Measurements from ENCODE around the gene ANKRD24.
"Not testable (repeated sequence)": the region's sequence is repeated elsewhere in the genome, so short reads cannot be mapped to it uniquely, and the experiment has no call there.

The ANKRD24 gene

GRCh38 chr19:4174213-4174894 is 8.1 kb upstream of the ANKRD24 start:
- no peak for DNase-seq

DNA sequence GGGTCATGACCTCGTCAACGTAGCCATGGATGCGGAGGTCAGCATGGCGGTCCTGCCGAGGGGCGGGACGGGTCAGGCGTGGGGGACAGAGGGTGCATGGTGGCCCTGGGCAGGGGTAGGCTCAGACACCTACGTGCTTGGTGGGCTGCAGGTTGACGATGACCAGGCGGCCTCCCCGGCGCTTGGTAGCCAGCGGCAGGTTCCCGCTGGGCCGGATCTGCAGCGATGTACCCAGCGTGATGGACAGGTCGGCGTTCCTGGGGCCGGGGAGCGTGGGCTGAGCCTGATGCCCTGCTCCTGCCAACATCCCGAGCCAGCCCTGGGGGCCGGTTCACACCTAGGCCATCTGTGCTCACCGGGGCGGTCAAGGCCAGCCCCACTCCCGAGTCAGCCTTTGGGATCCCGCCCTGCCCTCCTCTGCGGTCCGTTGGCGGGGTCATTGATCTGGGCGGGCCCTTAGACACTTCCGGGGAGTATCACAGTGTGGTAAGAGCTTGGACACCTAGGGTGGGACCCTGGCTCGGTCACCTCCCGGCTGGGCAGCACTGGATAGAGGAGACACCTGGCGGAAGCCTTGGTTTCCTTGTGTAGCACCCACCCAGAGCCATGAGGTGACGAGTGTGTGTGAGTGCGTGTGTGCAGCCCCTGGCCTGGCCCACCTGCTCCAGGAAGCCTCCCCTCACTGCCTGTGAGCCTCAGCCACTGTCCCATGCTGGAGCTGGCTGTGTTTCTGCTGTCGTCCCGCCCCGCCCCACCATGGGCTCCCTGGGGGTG is 7.4 kb upstream of the ANKRD24 start:
- DNase-seq = no peak

- DNase-seq = no peak
Observed at GRCh38 chr19:4175669-4175931, 6.9 kb upstream of the ANKRD24 start.

- no peak for DNase-seq
Observed at GRCh38 chr19:4177146-4177545, 5.3 kb upstream of the ANKRD24 start.

- no peak for DNase-seq
Observed at GRCh38 chr19:4178990-4179389, 3.5 kb upstream of the ANKRD24 start.

DNA sequence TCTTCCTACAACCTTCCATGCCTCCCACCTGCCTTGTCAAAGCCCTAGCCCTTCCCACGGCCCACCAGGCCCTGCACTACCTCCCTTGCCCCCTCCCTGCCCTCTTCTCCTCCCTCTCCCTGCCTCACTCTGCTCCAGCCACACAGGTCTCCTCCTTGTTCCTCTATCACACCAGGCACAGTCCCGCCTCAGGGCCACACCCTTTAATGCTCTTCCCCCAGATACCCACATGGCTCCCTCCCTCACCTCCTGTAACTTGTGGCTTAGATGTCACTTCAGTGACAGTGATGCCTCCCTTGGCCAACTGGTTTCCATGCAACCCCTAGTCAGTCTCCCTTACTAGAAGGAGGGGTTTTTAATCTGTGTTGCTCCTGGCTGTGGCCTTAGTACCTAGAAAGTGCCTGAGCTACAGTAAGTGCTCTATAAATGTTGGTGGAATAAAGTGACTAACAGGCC is 1.4 kb upstream of the ANKRD24 start:
- DNase-seq = no peak

- no peak for DNase-seq
Observed at GRCh38 chr19:4183967-4184717, 1.7 kb downstream of the ANKRD24 start.

DNA sequence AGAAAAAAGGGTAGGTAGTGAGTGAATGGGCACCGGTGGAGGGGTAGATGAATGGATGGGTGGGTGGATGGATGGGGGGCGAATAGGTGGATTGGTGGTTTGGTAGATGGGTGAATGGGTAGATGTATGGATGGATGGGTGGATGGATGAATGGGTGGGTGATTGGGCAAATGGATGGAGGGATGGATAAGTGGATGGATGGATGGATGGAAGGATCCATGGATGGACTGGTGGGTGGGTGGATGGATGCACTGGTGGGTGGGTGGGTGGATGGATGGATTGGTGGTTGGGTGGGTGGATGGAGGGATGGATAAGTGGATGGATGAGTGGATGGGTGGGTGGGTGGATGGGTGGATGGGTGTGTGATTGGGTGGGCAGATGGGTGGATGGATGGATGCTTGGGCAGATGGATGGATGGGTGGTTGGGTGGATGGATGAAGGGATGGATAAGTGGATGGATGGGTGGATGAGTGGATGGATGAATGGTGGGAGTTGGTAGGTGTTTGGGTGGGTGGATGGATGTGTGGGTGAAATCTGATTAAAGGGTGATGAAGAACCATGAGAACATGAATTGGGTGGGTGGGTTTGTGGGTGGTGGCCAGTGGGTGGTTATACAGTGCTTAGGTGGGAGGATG is 2.3 kb downstream of the ANKRD24 start:
- no peak for DNase-seq

- no peak for DNase-seq
Observed at GRCh38 chr19:4185413-4186086, 3.1 kb downstream of the ANKRD24 start.

DNA sequence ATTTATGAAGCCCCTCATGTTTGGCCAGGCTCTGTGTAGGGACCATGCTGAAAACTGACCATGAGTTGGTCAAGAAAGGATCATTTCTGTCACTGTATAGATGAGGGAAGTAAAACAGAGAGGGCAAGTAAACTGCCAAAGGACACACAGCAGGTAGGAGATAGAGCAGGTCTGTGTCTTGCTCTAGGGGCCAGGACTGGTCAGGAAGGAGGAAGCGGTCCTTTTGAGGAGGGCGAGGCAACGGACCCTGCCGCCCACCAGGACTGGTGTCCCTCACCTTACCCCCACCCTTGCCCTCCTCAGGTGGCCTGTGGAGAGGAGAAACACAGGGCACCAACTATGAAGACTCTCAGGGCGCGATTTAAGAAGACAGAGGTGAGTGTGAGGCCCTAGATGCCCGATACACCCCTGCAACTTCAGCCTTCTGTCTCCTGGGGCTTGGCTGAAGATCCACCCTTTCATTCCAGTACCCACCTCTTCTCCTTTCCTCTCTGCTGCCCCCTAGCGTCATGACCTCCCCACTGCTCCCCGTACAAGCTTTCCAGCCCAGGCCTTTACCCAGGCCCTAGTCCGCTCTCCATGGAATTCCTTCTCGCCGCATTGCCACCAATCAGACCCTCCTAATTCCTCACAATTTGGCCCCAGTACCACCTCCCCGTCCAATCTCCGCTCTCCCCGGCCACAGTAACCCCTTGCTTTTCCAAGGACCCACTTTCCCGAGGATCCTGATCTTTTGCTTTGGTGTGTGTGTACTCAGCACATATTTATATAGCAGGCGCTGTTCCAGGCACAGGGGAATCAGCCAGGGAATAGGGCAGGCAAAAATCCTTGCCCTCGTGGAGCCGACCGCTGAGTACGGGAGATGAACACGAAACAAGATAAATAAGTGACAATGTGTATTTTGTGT is 3.9 kb downstream of the ANKRD24 start:
- DNase-seq = peak; percentile 51

DNA sequence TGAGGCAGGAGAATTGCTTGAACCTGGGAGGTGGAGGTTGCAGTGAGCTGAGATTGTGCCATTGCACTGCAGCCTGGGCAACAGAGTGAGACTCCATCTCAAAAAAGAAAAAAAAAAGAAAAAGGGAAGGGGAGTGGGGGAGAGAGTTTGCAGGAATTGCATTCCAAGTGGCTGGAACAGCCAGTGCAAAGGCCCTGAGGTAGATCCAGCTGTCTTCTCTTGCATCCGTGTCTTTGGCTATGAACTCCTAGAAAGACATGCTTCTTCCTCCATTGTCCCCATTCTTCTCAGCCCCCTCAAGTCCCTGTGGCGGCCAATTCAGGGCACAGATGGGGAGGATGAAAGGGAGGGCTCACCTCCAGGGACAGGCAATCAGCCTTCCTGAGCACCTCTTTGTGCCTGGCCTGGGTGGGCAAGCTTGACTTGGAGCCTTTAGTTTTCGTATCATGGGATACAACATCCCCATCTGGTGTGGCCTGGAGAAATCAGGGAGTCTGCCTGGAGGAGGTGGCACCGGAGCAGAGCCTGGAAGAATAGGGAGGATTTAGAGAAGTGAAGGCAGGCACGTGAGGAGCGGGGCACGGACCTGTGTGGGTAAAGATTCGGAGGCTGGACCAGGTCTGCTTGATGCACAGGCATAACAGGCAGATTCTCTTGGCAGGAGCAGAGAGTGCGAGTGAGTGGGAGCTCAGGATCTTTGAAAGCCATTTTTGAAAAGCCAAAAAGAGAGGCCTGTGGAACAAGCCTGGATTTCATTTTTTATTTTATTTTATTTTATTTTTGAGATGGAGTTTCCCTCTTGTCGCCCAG is 5.0 kb downstream of the ANKRD24 start:
- DNase-seq = no peak

- no peak for DNase-seq
Observed at GRCh38 chr19:4189641-4190040, 7.2 kb downstream of the ANKRD24 start.

GRCh38 chr19:4192537-4192936 is 10.0 kb downstream of the ANKRD24 start:
- not testable (repeated sequence) for DNase-seq

- no peak for DNase-seq
Observed at GRCh38 chr19:4194353-4194752, 11.9 kb downstream of the ANKRD24 start.

- no peak for DNase-seq
Observed at GRCh38 chr19:4196009-4196408, 13.5 kb downstream of the ANKRD24 start.

DNA sequence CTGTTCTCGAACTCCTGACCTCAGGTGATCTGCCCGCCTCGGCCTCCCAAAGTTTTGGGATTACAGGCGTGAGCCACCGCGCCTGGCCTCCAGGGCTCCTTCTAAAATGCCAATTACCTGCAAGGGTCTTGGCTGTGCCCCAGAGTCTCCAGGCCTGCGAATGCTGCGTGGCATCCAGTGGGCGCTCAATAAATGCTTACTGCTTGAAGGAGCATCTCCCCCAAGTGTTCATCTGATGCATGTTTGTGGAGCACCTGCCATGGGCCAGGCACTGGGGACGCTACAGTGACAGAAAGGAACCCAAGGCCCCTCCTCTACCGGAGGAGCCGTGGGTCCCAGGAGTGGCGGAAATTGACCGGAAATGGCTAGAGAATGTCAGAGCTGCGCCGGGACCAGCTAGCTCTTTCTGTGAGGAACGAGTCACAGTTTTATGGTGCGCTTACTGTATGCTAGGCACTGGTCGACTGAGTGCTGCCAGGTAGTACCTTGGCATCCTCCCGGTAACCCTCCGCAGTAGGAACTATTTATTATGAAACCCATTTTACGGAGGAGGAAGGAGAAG is 14.2 kb downstream of the ANKRD24 start:
- DNase-seq = no peak

DNA sequence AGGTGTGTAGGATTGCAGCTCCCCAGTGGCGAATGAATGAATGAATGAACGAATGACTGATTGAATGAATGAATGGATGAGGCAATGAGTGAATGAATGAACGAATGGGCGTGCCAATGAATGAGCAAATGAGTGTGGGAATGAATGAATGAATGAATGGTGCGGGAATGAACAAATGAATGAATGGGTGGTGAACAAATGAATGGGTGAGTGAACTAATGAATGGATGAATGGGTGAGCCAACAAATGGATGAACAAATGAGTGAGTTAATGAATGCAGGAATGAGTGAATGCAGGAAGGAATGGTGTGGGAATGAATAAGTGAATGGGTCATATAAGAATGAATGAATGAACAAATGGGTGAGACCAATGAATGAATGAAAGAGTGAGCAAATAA is 14.7 kb downstream of the ANKRD24 start:
- no peak for DNase-seq

DNA sequence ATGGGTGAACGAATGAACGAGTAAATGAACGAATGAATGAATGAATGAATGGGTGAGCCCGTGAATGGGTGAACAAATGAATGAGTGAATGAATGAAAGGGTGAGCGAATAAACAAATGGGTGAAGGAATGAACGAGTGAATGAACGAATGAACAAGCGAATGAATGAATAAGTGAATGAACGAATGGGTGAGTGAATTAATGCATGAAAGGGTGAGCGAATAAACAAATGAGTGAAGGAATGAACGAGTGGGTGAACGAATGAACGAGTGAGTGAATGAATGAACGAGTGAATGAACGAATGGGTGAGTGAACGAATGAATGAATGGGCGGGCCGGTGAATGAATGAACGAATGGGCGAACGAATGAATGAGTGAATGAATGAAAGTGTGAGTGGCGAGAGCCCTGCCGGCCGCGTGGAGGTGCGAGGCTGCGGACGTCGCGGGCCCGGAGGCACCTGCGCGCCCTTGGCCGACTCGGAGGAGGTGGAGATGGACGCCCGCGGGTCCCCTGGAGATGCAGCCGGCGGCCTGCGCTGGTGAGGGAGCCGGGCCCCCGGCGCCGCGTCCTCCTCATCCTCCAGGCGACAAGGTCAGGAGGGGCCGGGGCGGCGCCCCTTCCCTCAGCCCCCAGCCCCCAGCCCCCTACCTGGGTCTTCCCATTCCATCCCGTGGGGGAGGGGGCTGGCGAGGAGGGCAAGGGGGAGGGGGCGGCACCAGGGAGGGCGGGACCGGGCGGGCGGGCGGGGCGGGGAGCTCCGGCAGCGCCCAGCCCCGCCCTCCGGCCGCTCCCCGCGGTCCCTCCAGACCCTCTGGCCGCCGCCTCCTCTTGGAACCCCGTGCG is 15.4 kb downstream of the ANKRD24 start:
- DNase-seq = no peak

DNA sequence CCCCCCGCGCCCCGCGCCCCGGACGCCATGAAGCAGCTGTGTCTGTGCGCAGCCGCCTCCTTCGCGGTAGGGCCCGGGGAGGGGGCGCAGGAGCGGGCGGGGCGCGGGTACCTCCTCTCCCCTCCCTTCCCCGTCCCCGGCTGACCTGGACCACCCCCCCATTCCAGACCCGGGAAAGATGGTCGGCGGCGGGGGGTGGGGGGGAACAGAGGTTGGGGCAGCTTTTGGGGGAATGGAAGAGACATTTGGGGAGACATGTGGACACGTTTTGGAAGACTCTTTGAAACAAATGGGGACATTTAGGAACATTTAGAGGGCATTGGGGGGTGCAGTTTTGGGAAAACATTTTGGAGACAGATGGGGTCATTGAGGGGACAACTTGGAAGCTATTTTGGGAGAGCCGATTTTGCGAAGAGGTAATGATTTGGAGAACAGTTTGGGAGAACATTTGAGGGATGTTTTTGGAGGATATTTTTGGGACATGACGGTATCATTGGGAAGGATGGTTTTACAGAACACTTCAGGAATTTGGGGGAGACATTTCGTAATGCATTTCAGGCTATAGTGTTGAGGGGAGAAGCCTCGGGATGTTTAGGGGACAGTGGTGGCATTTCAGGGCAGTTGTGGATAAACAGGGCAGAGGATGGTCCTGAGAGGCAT is 16.1 kb downstream of the ANKRD24 start:
- no peak for DNase-seq
